Activated CD8-positive, alpha-beta T cell treated with anti-CD3 and anti-CD28 coated beads, Interleukin-2, amount 10 ng/mL, durations not matched to agents 7 days and 5 days (primary cell): ENCODE data around the gene RSRP1. TPM values are rescaled to one million over a fixed set of nuclear protein-coding genes. Genes with fewer than 3 reads are reported as not detected.

Experiments
- ATAC-seq: fragments of 150-1000 bp; cut with Tn5 transposase; one replicate; pipeline ENCODE4 v1.10.0; 2021; ENCODE audit warnings: moderate library complexity
- CTCF ChIA-PET: fragments of 350-600 bp; sonication (Branson Sonifier 250); formaldehyde crosslinking; loops from one replicate; lab custom pipeline; 2021; ENCODE audit warnings: antibody characterized with exemption; lab: Charles Lee
- POLR2A ChIA-PET: fragments of 350-600 bp; sonication (Branson Sonifier 250); formaldehyde crosslinking; loops from one replicate; lab custom pipeline; 2021; ENCODE audit warnings: antibody characterized with exemption; lab: Charles Lee
- DNase-seq: peaks from one replicate; pipeline ENCODE4 v3.0.0-alpha.2; 2020
- H3K27ac Mint-ChIP-seq: one replicate; pipeline ENCODE4 v1.8.0; 2021; ENCODE audit warnings: mild to moderate bottlenecking, mixed read lengths
- H3K27me3 Mint-ChIP-seq: one replicate; pipeline ENCODE4 v1.8.0; 2021; ENCODE audit warnings: low read depth, mixed read lengths
- H3K36me3 Mint-ChIP-seq: one replicate; pipeline ENCODE4 v1.8.0; 2021; ENCODE audit warnings: low read depth, mixed read lengths
- H3K4me1 Mint-ChIP-seq: one replicate; pipeline ENCODE4 v1.8.0; 2021; ENCODE audit warnings: low read depth, mixed read lengths
- H3K4me3 Mint-ChIP-seq: one replicate; pipeline ENCODE4 v1.8.0; 2021; ENCODE audit warnings: mild to moderate bottlenecking, mixed read lengths
- H3K9me3 Mint-ChIP-seq: one replicate; pipeline ENCODE4 v1.8.0; 2022; ENCODE audit warnings: mixed read lengths; ENCODE audit not compliant: insufficient read depth
- total RNA-seq, 2 experiments: library from RNA; stranded (reverse); gene quantifications; one replicate each; pipeline ENCODE4 v1.2.3, GENCODE V29; 2021

The RSRP1 gene
- total RNA-seq, 2 experiments from 2014 or later: 175 to 199 TPM

DNA sequence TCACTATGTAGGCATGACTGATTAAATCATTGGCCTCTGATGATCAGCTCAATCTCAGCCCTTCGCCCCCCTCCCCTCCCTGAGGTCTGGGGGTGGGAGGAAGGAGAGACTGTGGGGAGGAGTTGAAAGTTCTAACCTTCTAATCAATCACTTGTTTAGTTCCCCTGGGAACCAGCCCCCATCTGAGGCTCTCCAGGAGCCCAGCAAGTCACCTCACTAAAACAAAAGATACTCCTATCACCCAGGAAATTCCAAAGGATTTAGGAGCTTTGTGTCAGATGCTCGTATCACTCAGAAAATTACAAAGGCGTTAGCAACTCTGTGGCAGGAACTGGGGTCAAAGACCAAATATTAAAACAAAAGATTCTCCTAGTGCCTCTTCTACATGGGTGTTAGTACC is 36.5 kb downstream of the RSRP1 start:
- Mint-ChIP-seq H3K27ac (no peak overlapping the region), H3K4me1 (no peaks in the 10 kb centered on the region), H3K27me3 (peaks cover 26% of the 10 kb centered on the region), H3K4me3 (no peak overlapping the region), H3K36me3 (no peaks in the 10 kb centered on the region), H3K9me3 (no peaks in the 10 kb centered on the region)
- ATAC-seq (no peak), DNase-seq (no peak)
- ChIA-PET CTCF (interaction anchor here (0.9 kb wide), 1 partner anchor 363 kb away, joined by 4 read pairs; no protein-coding TSS in a partner anchor), POLR2A (no interaction called here)

GRCh38 chr1:25209516-25209915 is 37.7 kb downstream of the RSRP1 start:
- ChIA-PET CTCF (interaction anchor here (1.4 kb wide), 1 partner anchor 362 kb away, joined by 4 read pairs; no protein-coding TSS in a partner anchor), POLR2A (no interaction called here)
- Mint-ChIP-seq H3K27me3 (peaks cover 29% of the 10 kb centered on the region), H3K4me3 (no peak overlapping the region), H3K4me1 (no peaks in the 10 kb centered on the region), H3K27ac (no peak overlapping the region), H3K9me3 (no peaks in the 10 kb centered on the region), H3K36me3 (no peaks in the 10 kb centered on the region)
- no peak for ATAC-seq
- no peak for DNase-seq

- ATAC-seq: no peak
- H3K9me3 Mint-ChIP-seq: no peaks in the 10 kb centered on the region
- no peak overlapping the region for H3K27ac Mint-ChIP-seq
- POLR2A ChIA-PET: no interaction called here
- H3K36me3 Mint-ChIP-seq: no peaks in the 10 kb centered on the region
- no peaks in the 10 kb centered on the region for H3K4me1 Mint-ChIP-seq
- no peak for DNase-seq
- no peak overlapping the region for H3K4me3 Mint-ChIP-seq
- peaks cover 29% of the 10 kb centered on the region for H3K27me3 Mint-ChIP-seq
- CTCF ChIA-PET: interaction anchor here (1.4 kb wide), 1 partner anchor 361 kb away, joined by 4 read pairs; no protein-coding TSS in a partner anchor
These were observed 38.6 kb downstream of the RSRP1 start for GRCh38 chr1:25208561-25209222.

- Mint-ChIP-seq H3K27me3 (peaks cover 29% of the 10 kb centered on the region), H3K4me1 (no peaks in the 10 kb centered on the region), H3K4me3 (no peak overlapping the region), H3K36me3 (no peaks in the 10 kb centered on the region), H3K27ac (no peak overlapping the region), H3K9me3 (no peaks in the 10 kb centered on the region)
- no peak for ATAC-seq
- ChIA-PET POLR2A (no interaction called here), CTCF (interaction anchor here (1.4 kb wide), 1 partner anchor 361 kb away, joined by 4 read pairs; no protein-coding TSS in a partner anchor)
- DNase-seq: no peak
These were observed 39.2 kb downstream of the RSRP1 start for GRCh38 chr1:25208092-25208491.

- Mint-ChIP-seq H3K4me1 (no peaks in the 10 kb centered on the region), H3K36me3 (no peaks in the 10 kb centered on the region), H3K4me3 (no peak overlapping the region), H3K27me3 (peaks cover 27% of the 10 kb centered on the region), H3K27ac (no peak overlapping the region), H3K9me3 (no peaks in the 10 kb centered on the region)
- POLR2A ChIA-PET: interaction anchor here (0.6 kb wide), 1 partner anchor 1797 kb away, joined by 4 read pairs; no protein-coding TSS in a partner anchor
- CTCF ChIA-PET: interaction anchor here (0.7 to 6.7 kb wide), 13 partner anchors 10 to 1016 kb away, joined by 3 to 79 read pairs (median 4); partner anchors contain the start of gene SYF2
- DNase-seq: no peak
- no peak for ATAC-seq
These were observed 41.1 kb downstream of the RSRP1 start for GRCh38 chr1:25206201-25206600.

DNA sequence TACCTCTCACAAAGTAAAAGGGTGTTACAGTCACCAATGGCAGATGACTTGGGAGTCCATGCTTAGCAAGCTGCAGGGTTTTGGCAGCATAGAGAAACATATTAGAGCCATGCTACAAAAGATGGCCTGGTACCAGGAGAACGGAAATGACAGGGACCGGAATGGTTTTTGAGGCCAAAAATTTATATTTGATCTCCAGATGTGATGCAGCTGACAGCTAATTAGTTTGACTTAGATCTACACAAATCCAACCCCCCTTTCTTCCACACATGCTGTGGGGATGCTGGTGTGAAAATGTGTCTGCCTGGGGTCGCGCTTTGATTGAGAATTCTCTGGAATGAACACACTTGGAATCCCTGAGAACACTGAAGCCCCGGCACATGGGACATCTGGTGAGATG is 41.5 kb downstream of the RSRP1 start:
- H3K27me3 Mint-ChIP-seq: peaks cover 27% of the 10 kb centered on the region
- POLR2A ChIA-PET: interaction anchor here (0.8 kb wide), 1 partner anchor 258 kb away, joined by 3 read pairs; no protein-coding TSS in a partner anchor
- no peak overlapping the region for H3K4me3 Mint-ChIP-seq
- H3K9me3 Mint-ChIP-seq: no peaks in the 10 kb centered on the region
- CTCF ChIA-PET: interaction anchor here (0.7 to 6.7 kb wide), 23 partner anchors 10 to 1016 kb away, joined by 3 to 79 read pairs (median 4); partner anchors contain the start of gene SYF2
- no peak overlapping the region for H3K27ac Mint-ChIP-seq
- no peaks in the 10 kb centered on the region for H3K36me3 Mint-ChIP-seq
- ATAC-seq (no peak), DNase-seq (no peak)
- no peaks in the 10 kb centered on the region for H3K4me1 Mint-ChIP-seq

DNA sequence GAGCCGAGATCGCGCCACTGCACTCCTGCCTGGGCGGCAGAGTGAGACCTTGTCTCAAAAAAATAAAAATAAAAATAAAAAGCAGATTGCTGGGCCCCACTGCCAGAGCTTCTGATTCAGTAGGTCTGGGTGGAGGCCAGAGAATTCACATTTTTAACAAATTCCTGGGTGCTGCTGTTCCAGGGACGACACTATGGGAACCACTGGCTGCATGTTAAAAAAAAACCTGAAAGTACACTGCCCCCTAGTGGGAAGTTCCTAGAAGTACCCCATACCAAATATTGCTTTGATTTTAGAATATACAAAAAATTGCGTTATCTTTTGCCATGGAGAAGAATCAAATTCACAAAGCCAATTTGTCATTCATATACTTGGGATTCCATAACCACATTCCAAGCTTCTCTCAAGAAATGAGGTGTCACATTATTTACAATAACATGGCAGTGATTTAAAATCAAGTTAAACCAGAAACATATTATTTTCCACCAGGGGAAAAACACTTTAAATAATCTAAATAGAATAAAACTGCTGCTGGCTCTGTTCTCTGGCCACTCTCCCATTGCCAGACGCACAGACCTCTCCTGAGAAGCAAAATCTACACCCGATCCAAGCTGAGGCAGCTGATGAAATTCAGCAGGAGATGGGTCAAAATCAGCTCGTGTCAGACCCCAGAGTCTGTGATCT is 42.3 kb downstream of the RSRP1 start:
- ChIA-PET POLR2A (interaction anchor here (0.8 kb wide), 1 partner anchor 257 kb away, joined by 3 read pairs; no protein-coding TSS in a partner anchor), CTCF (interaction anchor here (0.6 to 6.7 kb wide), 32 partner anchors 10 to 388 kb away, joined by 3 to 79 read pairs (median 3); partner anchors contain the start of gene SYF2)
- no peaks in the 10 kb centered on the region for H3K36me3 Mint-ChIP-seq
- DNase-seq: peak; percentile 43
- H3K4me1 Mint-ChIP-seq: no peaks in the 10 kb centered on the region
- no peak overlapping the region for H3K4me3 Mint-ChIP-seq
- no peak for ATAC-seq
- H3K27ac Mint-ChIP-seq: no peak overlapping the region
- H3K27me3 Mint-ChIP-seq: peaks cover 21% of the 10 kb centered on the region
- H3K9me3 Mint-ChIP-seq: no peaks in the 10 kb centered on the region

DNA sequence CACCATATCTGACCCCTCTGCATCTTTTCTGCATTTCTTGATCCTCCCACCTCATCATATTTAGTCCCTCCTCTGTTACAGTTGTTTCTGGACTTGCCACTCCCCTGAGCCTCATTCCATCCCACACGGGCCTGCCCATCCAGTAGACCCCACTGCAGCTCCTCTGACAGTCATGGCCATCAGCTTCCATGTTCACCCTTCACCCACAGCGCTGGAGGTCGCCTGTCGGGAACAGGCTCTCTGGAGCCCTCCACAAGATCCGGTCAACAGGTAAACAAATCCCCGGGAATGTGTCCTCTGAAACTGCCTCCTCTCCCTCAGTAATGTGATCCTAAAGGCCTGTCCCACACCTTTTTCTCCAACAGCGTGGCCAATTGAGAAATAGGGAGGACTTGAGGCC is 46.2 kb downstream of the RSRP1 start:
- CTCF ChIA-PET: interaction anchor here (1.7 to 6.7 kb wide), 2 partner anchors 99 to 352 kb away, joined by 4 to 79 read pairs; no protein-coding TSS in a partner anchor
- Mint-ChIP-seq H3K4me3 (no peak overlapping the region), H3K4me1 (peaks cover 12% of the 10 kb centered on the region), H3K9me3 (no peaks in the 10 kb centered on the region), H3K27me3 (peaks cover 12% of the 10 kb centered on the region), H3K36me3 (no peaks in the 10 kb centered on the region), H3K27ac (no peak overlapping the region)
- DNase-seq (no peak), ATAC-seq (no peak)
- POLR2A ChIA-PET: no interaction called here

DNA sequence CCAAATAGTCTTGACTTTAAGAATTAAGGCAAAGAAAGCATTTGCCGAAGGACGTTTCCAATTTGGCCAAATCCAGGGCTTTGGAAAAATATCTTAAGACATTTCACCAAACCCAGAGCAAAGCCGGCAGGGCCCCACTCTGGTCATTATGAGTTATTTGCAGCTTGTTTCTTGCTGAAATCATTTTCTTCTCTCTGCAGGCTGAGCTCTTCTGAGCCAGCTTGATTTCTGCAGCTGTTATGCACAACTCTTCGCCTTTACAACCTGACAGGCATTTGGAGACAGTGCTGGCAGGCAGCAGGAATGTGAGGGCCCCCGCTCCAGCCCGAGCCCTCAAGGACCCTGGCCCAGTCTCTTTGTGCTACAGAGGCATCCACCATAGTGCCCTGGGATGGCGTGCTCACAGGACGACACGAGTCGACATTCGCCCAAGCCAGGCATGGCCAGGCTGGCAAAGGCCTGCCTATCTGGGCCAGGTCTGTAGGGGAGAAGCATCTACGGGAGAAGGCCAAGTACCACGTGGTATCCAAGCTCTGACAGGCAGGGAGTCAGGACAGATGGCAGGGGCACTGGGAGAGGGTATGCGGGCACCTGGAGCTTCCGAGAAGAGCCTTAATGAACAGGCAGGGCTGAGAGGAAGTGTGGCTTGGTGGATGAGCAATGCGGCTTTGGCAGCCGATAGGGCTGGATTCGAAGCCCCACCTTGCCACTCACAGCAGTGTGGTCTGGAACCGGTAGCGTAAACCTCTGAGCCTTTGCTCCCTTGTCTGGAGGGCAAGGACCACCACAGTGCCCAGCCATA is 47.2 kb downstream of the RSRP1 start:
- no peaks in the 10 kb centered on the region for H3K9me3 Mint-ChIP-seq
- CTCF ChIA-PET: interaction anchor here (1.0 to 1.7 kb wide), 2 partner anchors 10 to 98 kb away, joined by 3 to 4 read pairs; no protein-coding TSS in a partner anchor
- ATAC-seq (no peak), DNase-seq (no peak)
- no peak overlapping the region for H3K27ac Mint-ChIP-seq
- H3K27me3 Mint-ChIP-seq: peaks cover 7% of the 10 kb centered on the region
- H3K4me3 Mint-ChIP-seq: no peak overlapping the region
- POLR2A ChIA-PET: interaction anchor here (0.6 to 3.1 kb wide), 3 partner anchors 10 to 304 kb away, joined by 3 to 7 read pairs (median 4); partner anchors contain the start of gene SYF2
- H3K36me3 Mint-ChIP-seq: no peaks in the 10 kb centered on the region
- H3K4me1 Mint-ChIP-seq: peaks cover 12% of the 10 kb centered on the region

DNA sequence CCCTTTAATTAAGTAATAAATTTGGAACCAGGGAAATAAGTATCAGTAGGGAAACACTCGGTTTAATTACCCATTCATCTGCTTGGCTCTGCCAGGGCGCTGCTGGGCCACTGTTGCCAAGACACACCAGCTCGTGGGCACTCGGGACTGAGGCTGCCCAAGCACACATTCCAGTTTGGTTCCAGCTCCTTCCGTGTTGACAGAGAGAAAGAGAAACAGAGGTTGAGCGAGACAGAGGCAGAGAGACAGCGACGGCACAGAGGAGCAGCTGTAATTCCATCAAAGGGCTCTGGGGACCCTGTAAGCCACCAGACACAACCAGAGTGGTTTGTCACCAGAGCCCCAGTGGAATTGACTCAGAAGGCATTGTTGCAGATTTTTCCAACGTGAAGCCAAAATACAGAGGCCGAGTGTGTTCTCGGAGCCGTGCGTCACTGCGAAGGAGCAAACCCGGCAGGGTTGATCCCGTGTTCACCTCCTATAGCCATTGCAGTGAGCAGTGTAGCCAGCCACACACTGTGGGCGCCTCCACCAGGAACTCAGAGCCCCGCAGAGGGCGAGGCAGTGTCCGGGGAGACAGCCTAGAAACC is 48.5 kb downstream of the RSRP1 start:
- ChIA-PET CTCF (interaction anchor here (1.0 to 1.3 kb wide), 2 partner anchors 349 to 363 kb away, joined by 3 read pairs; no protein-coding TSS in a partner anchor), POLR2A (interaction anchor here (3.1 kb wide), 1 partner anchor 33 kb away, joined by 7 read pairs; the partner anchor contains the start of gene SYF2)
- H3K4me3 Mint-ChIP-seq: no peak overlapping the region
- no peaks in the 10 kb centered on the region for H3K9me3 Mint-ChIP-seq
- peaks cover 12% of the 10 kb centered on the region for H3K4me1 Mint-ChIP-seq
- H3K36me3 Mint-ChIP-seq: no peaks in the 10 kb centered on the region
- DNase-seq: no peak
- peaks cover 11% of the 10 kb centered on the region for H3K27me3 Mint-ChIP-seq
- ATAC-seq: peak; percentile 58
- H3K27ac Mint-ChIP-seq: no peak overlapping the region
